ENCODE data around the gene CD9. TPM values are rescaled to one million over a fixed set of nuclear protein-coding genes. Genes with fewer than 3 reads are reported as not detected.

CD9 gene
- total and polyA plus RNA-seq, 4 experiments from 2014 or later = 1.4 to 5.8 (median 4.4) TPM

GRCh38 chr12:6276956-6277620, 76.9 kb downstream of the CD9 start:
- H3K36me3 ChIP-seq (ENCODE audit: insufficient read depth, low read length) = no peaks in the 10 kb centered on the region
- Mint-ChIP-seq H3K27me3 (peaks cover 7 to 36% of the 10 kb centered on the region in 2 donors), H3K4me3 (peak overlapping the region in 2 of 8 donors; percentile 26 to 68), H3K9me3 (no peaks in the 10 kb centered on the region), H3K36me3 (no peaks in the 10 kb centered on the region), H3K4me1 (peaks cover 2 to 10% (median 6%) of the 10 kb centered on the region in 4 donors), H3K27ac (peak overlapping the region in 2 of 7 donors; percentile 18 to 25)
- no peak overlapping the region for H3K27ac ChIP-seq (ENCODE audit: low read depth, low read length)
- H3K4me1 ChIP-seq (ENCODE audit: insufficient read depth, low read length) = peaks cover 11% of the 10 kb centered on the region
- DNase-seq = no peak
- no peaks in the 10 kb centered on the region for H3K27me3 ChIP-seq (ENCODE audit: insufficient read depth, low read length)
- no peak overlapping the region for H3K4me3 ChIP-seq (ENCODE audit: low read length in 2 of 2)
- H3K9me3 ChIP-seq (ENCODE audit: control insufficient read depth in 1 of 2, low read length in 2 of 2) = no peaks in the 10 kb centered on the region
- ChIA-PET POLR2A (ENCODE audit: partially characterized antibody) (interaction anchor here (0.6 kb wide), 1 partner anchor 47 kb away, joined by 3 read pairs; no protein-coding TSS in a partner anchor), CTCF (ENCODE audit: partially characterized antibody) (interaction anchor here (0.8 to 8.7 kb wide), 8 partner anchors 8 to 288 kb away, joined by 3 to 145 read pairs (median 3); no protein-coding TSS in a partner anchor)
- intact Hi-C loops (cut with micrococcal nuclease) = no loop called here

- H3K4me3 Mint-ChIP-seq = peak overlapping the region; percentile 61 to 86 (median 80)
- CTCF ChIA-PET (ENCODE audit: partially characterized antibody) = interaction anchor here (0.8 to 8.7 kb wide), 12 partner anchors 7 to 289 kb away, joined by 3 to 145 read pairs (median 4); no protein-coding TSS in a partner anchor
These were observed 77.8 kb downstream of the CD9 start for GRCh38 chr12:6277982-6278438.

GRCh38 chr12:6278439-6279255, 78.4 kb downstream of the CD9 start:
- peak overlapping the region in 1 of 7 donors; percentile 54 for H3K27ac Mint-ChIP-seq
- no peaks in the 10 kb centered on the region for H3K9me3 Mint-ChIP-seq
- peak; percentile 74 to 88 (median 81) for DNase-seq
- no peaks in the 10 kb centered on the region for H3K36me3 Mint-ChIP-seq
- peaks cover 9 to 34% of the 10 kb centered on the region in 2 donors for H3K27me3 Mint-ChIP-seq
- CTCF ChIA-PET (ENCODE audit: partially characterized antibody) = interaction anchor here (0.7 to 8.7 kb wide), 22 partner anchors 9 to 290 kb away, joined by 3 to 145 read pairs (median 4); partner anchors contain the start of gene CD9
- H3K4me3 ChIP-seq (ENCODE audit: low read length in 2 of 2) = peak overlapping the region in 1 of 2 donors; percentile 43
- intact Hi-C loops (cut with micrococcal nuclease) = loop anchor here (1.0 kb wide), 2 partner anchors 83 to 215 kb away; no protein-coding TSS in a partner anchor
- H3K4me1 ChIP-seq (ENCODE audit: insufficient read depth, low read length) = peaks cover 11% of the 10 kb centered on the region
- POLR2A ChIA-PET (ENCODE audit: partially characterized antibody) = interaction anchor here (1.0 kb wide), 1 partner anchor 83 kb away, joined by 3 read pairs; no protein-coding TSS in a partner anchor
- no peaks in the 10 kb centered on the region for H3K9me3 ChIP-seq (ENCODE audit: control insufficient read depth in 1 of 2, low read length in 2 of 2)
- peak overlapping the region; percentile 61 to 86 (median 80) for H3K4me3 Mint-ChIP-seq
- no peaks in the 10 kb centered on the region for H3K27me3 ChIP-seq (ENCODE audit: insufficient read depth, low read length)
- H3K4me1 Mint-ChIP-seq = peaks cover 2 to 10% (median 4%) of the 10 kb centered on the region in 4 donors
- H3K27ac ChIP-seq (ENCODE audit: low read depth, low read length) = no peak overlapping the region
- no peaks in the 10 kb centered on the region for H3K36me3 ChIP-seq (ENCODE audit: insufficient read depth, low read length)

More at GRCh38 chr12:6277982-6278438, 77.8 kb downstream of the CD9 start:
- H3K27me3 ChIP-seq (ENCODE audit: insufficient read depth, low read length) = no peaks in the 10 kb centered on the region
- H3K27me3 Mint-ChIP-seq = peaks cover 9 to 37% of the 10 kb centered on the region in 2 donors
- peaks cover 2 to 10% (median 4%) of the 10 kb centered on the region in 4 donors for H3K4me1 Mint-ChIP-seq
- H3K4me1 ChIP-seq (ENCODE audit: insufficient read depth, low read length) = peaks cover 11% of the 10 kb centered on the region
- peak in 2 of 5 donors; percentile 3 to 18 for DNase-seq
- no peaks in the 10 kb centered on the region for H3K9me3 Mint-ChIP-seq
- peak overlapping the region in 1 of 2 donors; percentile 43 for H3K4me3 ChIP-seq (ENCODE audit: low read length in 2 of 2)
- H3K36me3 Mint-ChIP-seq = no peaks in the 10 kb centered on the region
- peak overlapping the region in 2 of 7 donors; percentile 23 to 54 for H3K27ac Mint-ChIP-seq
- POLR2A ChIA-PET (ENCODE audit: partially characterized antibody) = no interaction called here
- H3K27ac ChIP-seq (ENCODE audit: low read depth, low read length) = no peak overlapping the region
- intact Hi-C loops (cut with micrococcal nuclease) = loop anchor here (1.0 kb wide), 2 partner anchors 83 to 215 kb away; no protein-coding TSS in a partner anchor
- H3K36me3 ChIP-seq (ENCODE audit: insufficient read depth, low read length) = no peaks in the 10 kb centered on the region
- H3K9me3 ChIP-seq (ENCODE audit: control insufficient read depth in 1 of 2, low read length in 2 of 2) = no peaks in the 10 kb centered on the region

GRCh38 chr12:6279256-6279628, 79.0 kb downstream of the CD9 start:
- Histone ChIP-seq H3K4me3 (ENCODE audit: low read length in 2 of 2) (no peak overlapping the region), H3K27me3 (ENCODE audit: insufficient read depth, low read length) (no peaks in the 10 kb centered on the region), H3K36me3 (ENCODE audit: insufficient read depth, low read length) (no peaks in the 10 kb centered on the region), H3K9me3 (ENCODE audit: control insufficient read depth in 1 of 2, low read length in 2 of 2) (no peaks in the 10 kb centered on the region), H3K27ac (ENCODE audit: low read depth, low read length) (no peak overlapping the region), H3K4me1 (ENCODE audit: insufficient read depth, low read length) (peaks cover 11% of the 10 kb centered on the region)
- Mint-ChIP-seq H3K27ac (no peak overlapping the region), H3K36me3 (no peaks in the 10 kb centered on the region), H3K9me3 (no peaks in the 10 kb centered on the region), H3K4me3 (peak overlapping the region in 7 of 8 donors; percentile 12 to 63 (median 57)), H3K27me3 (peaks cover 9 to 34% of the 10 kb centered on the region in 2 donors), H3K4me1 (peaks cover 2 to 10% (median 4%) of the 10 kb centered on the region in 4 donors)
- DNase-seq = no peak
- ChIA-PET CTCF (ENCODE audit: partially characterized antibody) (interaction anchor here (0.7 to 8.7 kb wide), 19 partner anchors 8 to 291 kb away, joined by 3 to 145 read pairs (median 4); partner anchors contain the start of gene CD9), POLR2A (ENCODE audit: partially characterized antibody) (interaction anchor here (1.0 kb wide), 1 partner anchor 84 kb away, joined by 3 read pairs; no protein-coding TSS in a partner anchor)
- intact Hi-C loops (cut with micrococcal nuclease) = no loop called here

DNA sequence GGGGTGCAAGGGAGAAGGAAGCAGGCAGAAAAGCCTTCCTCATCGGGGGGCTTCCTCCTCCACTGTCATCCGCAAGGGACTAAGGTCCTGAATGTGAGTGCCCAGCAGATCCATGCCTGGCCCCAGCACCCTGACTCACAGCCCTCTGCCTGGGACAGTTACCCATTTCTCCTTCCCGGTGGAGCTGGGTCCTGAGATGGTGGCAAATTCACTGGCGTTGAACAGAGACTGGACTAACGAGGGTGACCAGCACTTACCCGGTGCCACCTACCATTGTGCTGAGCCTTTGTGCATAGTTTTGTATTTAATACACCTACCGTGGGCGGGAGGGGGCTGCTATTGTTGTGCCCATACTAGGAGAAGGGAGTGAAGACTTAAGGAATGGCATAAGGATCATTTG, 79.4 kb downstream of the CD9 start:
- no peak overlapping the region for H3K27ac ChIP-seq (ENCODE audit: low read depth, low read length)
- Mint-ChIP-seq H3K4me1 (peaks cover 2 to 10% (median 4%) of the 10 kb centered on the region in 4 donors), H3K36me3 (no peaks in the 10 kb centered on the region), H3K27ac (no peak overlapping the region), H3K9me3 (no peaks in the 10 kb centered on the region), H3K4me3 (peak overlapping the region in 3 of 8 donors; percentile 40 to 57 (median 40)), H3K27me3 (peaks cover 9 to 34% of the 10 kb centered on the region in 2 donors)
- H3K9me3 ChIP-seq (ENCODE audit: control insufficient read depth in 1 of 2, low read length in 2 of 2) = no peaks in the 10 kb centered on the region
- ChIA-PET CTCF (ENCODE audit: partially characterized antibody) (interaction anchor here (0.6 to 8.7 kb wide), 13 partner anchors 8 to 291 kb away, joined by 3 to 145 read pairs (median 4); partner anchors contain the start of gene CD9), POLR2A (ENCODE audit: partially characterized antibody) (interaction anchor here (1.0 kb wide), 1 partner anchor 84 kb away, joined by 3 read pairs; no protein-coding TSS in a partner anchor)
- H3K27me3 ChIP-seq (ENCODE audit: insufficient read depth, low read length) = no peaks in the 10 kb centered on the region
- no peak for DNase-seq
- H3K4me3 ChIP-seq (ENCODE audit: low read length in 2 of 2) = no peak overlapping the region
- H3K4me1 ChIP-seq (ENCODE audit: insufficient read depth, low read length) = peaks cover 11% of the 10 kb centered on the region
- H3K36me3 ChIP-seq (ENCODE audit: insufficient read depth, low read length) = no peaks in the 10 kb centered on the region
- intact Hi-C loops (cut with micrococcal nuclease) = no loop called here

- no peaks in the 10 kb centered on the region for H3K27me3 ChIP-seq (ENCODE audit: insufficient read depth, low read length)
- CTCF ChIA-PET (ENCODE audit: partially characterized antibody) = interaction anchor here (0.6 to 8.7 kb wide), 7 partner anchors 50 to 292 kb away, joined by 3 to 145 read pairs (median 8); no protein-coding TSS in a partner anchor
- H3K36me3 ChIP-seq (ENCODE audit: insufficient read depth, low read length) = no peaks in the 10 kb centered on the region
- Mint-ChIP-seq H3K9me3 (no peaks in the 10 kb centered on the region), H3K4me1 (peaks cover 4 to 13% (median 5%) of the 10 kb centered on the region in 4 donors), H3K27me3 (peaks cover 9 to 33% of the 10 kb centered on the region in 2 donors), H3K27ac (no peak overlapping the region), H3K4me3 (peak overlapping the region in 4 of 8 donors; percentile 5 to 40 (median 30)), H3K36me3 (no peaks in the 10 kb centered on the region)
- H3K9me3 ChIP-seq (ENCODE audit: control insufficient read depth in 1 of 2, low read length in 2 of 2) = no peaks in the 10 kb centered on the region
- intact Hi-C loops (cut with micrococcal nuclease) = no loop called here
- no peak overlapping the region for H3K4me3 ChIP-seq (ENCODE audit: low read length in 2 of 2)
- POLR2A ChIA-PET (ENCODE audit: partially characterized antibody) = no interaction called here
- H3K27ac ChIP-seq (ENCODE audit: low read depth, low read length) = no peak overlapping the region
- no peak for DNase-seq
- peaks cover 14% of the 10 kb centered on the region for H3K4me1 ChIP-seq (ENCODE audit: insufficient read depth, low read length)
These were observed 79.9 kb downstream of the CD9 start for GRCh38 chr12:6280053-6280469.

Measured in CD4-positive, alpha-beta memory T cell (primary cell).